Measurements from ENCODE around the gene CAMK2D.
A peak's percentile ranks its signal among the peaks of the same experiment; 100 is the strongest.
"Not testable (repeated sequence)": the region's sequence is repeated elsewhere in the genome, so short reads cannot be mapped to it uniquely, and the experiment has no call there.

The CAMK2D gene

DNA sequence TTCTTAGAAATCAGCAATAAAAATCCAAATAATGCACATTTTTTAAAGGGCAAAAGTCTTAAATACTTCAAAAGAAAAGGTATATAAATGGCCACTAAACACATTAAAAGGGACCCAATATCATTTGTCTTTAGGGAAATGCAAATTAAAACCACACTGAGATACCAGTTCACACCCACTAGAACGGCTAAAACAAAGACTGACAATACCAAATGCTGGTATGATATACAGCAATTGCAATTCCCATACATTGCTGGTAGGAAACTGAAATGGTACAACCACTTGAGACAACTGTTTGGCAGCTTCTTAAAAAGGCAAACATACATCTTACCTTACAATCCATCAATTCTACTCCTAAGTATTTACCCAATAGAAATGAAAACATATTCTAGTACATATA, 33.7 kb downstream of the CAMK2D start:
- no peak for DNase-seq

DNA sequence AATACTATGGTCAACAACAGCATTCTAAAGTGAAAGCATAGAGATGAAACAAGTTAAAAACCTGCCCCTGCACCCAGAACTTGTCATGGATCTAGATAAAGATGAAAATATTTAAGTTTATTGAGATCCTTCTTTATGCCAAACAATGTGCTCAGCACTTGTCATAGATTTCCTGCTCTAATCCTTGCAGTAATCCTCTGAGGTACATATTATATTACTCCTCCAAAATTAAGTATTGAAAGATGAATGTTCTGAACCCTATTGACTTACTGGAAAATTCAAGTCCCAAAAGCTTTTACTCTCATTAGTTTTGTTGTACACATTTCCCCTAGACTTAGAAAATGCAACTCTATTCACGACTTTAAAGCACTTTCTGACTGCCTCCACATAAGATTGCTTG, 35.6 kb downstream of the CAMK2D start:
- DNase-seq: no peak

DNA sequence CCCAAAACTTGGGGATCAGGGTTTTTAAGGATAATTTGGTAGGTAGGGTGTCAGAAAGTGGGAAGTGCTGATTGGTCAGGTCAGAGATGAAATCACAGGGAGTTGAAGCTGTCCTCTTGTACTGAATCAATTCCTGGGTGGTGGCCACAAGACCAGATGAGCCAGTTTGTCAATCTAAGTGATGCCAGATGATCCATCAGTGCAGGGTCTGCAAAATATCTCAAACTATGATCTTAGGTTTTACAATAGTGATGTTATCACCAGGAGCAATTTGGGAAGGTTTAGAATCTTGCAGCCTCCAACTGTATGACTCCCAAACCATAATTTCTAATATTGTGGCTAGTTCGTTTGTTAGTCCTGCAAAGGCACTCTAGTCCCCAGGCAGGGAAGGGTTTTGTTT, 43.3 kb downstream of the CAMK2D start:
- no peak for DNase-seq

DNA sequence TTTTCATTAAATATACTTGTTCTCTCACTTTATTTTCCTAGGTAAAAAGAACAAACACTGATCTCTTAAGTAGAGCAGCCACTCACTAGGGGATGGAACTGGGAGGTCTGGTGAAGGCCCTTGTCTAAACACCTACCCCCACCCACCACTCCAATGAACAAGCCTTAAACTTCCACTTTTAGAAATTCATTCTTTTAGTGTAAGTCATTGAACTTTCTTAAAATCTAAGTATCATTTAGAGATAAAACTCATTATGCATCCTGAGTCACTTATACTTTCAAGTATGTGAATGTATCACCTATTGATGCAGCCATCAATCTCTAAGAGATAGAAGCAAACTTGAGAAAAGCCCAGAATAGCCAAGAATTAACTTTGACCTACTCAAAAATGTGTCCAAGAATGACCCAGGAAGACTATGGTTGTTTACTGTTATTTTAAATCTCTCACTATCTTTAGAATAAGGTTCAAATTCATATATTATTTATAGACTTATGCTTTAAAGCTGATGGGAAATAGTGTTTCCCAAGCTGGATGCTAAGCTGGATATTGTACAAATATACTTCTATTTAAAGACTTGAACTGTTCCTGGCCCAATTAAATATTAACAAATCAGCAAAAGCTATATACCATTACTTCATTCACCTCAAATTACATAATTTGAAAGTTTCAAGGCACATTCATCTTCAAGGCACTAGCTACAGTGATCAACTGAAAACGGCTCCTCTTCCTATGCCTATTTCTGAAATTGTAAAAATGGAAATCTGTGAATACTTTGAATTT, 49.5 kb downstream of the CAMK2D start:
- DNase-seq: no peak

DNA sequence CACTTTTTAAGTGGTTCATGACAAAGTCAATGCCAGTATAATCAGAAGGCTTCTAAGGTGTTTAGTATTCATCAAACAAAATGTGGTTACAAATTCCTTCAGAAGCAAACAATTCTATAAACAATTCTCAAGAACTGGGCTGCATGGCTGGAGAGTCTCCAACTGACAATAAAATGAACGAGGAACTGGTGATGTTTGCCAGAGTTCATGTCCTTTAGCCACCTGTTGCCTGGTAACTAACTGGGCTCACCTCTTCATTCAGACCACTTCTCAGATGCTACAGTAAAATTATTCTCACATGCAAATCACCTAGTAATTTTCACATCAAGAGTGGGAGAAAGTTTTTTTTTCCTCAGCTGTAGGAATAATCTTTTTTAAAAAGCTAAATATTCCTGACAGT, 53.3 kb downstream of the CAMK2D start:
- peak; percentile 7 for DNase-seq

DNA sequence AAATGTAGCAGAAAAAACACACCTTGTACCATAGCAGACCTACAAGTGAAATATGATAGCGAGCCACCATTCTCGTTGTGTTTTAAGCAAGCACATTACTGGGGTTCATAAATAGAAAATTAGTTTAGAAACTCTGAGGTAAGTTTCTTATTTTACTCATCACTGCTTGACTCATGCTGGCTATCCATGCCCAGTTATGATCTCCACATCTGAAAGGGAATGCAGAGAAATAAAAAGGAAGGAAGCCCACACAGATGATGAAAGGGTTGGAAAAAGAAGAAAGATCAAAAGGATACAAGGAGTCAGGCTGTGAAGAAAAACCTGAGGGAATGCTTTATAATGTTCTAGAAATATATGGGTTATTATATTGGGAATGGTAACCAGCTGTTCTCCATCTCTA, 54.5 kb downstream of the CAMK2D start:
- no peak for DNase-seq

DNA sequence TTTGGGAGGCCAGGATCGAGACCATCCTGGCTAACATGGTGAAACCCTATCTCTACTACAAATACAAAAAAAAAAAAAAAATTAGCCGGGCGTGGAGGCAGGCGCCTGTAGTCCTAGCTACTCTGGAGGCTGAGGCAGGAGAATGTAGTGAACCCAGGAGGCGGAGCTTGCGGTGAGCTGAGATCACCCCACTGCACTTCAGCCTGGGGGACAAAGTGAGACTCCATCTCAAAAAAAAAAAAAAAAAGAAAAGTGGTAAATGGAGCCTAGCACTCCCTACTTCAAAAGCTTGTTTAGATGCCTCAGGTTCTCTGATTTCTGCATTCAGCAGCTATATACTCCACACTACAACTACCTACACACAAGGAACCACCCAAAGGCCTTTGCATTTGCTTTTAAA, 56.4 kb downstream of the CAMK2D start:
- not testable (repeated sequence) for DNase-seq

DNA sequence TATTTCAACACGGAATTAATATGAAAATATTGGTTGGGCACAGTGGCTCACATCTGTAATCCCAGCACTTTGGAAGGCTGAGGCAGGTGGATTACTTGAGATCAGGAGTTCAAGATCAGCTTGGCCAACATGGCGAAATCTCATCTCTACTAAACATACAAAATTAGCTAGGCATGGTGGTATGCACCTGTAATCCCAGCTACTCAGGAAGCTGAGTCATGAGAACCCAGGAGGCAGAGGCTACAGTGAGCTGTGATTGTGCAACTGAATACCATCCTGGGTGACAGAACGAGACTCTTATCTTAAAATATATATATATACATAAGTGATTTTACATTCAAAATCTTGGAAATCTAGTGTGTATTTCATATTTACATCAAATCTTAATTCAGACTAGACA, 58.9 kb downstream of the CAMK2D start:
- DNase-seq: not testable (repeated sequence)

DNA sequence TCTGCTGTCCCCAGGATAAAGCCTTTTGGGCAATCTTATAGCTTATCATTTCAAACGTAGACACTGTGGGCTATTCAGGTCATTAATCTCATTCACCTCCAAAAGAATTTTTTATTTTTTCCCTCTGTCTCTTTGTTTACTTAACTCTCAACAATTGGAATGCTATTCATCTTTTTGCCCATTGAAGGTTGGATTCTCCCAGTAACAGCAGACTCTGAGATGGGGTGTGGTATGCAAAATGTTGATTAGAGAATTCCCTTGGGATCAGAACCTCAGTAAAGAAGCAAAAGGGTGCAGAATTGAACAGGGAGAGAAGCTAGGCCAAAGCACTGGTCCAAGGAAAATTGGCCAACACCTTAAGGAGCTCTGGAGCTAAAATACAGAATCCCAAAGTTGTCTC, 60.4 kb downstream of the CAMK2D start:
- peak; percentile 6 for DNase-seq

DNA sequence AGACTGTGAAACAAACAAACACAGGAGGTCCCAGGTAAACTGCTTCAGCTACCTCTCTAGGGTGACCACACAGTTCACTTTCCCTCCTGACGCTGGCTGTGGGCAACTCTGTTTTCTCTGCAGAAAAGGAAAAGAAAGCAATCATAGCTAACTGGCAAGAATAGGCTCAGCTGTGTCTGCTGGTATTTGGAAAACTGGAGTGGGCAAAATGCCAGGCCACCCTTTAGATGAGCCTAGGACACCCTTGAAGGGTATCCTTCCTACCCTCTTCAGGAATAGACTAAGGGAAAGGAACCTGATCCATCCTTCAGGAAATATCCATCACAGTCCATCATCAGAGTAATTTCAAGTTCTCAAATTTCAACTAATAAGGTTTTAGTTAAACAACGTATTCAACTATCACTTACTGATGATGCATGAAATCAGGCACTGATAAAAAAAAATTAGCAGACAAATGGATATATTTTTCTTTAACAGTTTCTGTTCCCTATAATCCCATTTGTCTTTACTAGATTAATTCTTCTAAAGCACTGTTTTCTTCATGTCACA, 60.9 kb downstream of the CAMK2D start:
- peak; percentile 17 for DNase-seq

DNA sequence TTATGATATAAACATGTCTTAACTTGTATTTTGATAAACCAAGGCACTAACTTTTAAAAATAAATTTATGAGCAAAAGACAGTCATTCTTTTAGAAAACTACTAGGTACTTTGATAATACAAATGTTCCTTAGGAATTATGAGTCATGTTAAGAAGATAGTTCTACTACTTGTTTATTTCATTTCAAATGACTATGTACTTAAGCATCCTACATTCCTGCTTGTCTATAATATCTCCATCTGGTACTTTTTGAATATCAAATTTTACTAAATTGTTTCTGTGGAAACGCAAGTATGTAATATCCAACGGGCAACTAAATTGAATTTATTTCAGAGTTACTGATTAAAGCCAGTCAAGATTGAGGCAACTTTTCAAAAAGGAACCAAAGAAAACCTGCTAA, 61.8 kb downstream of the CAMK2D start:
- no peak for DNase-seq

DNA sequence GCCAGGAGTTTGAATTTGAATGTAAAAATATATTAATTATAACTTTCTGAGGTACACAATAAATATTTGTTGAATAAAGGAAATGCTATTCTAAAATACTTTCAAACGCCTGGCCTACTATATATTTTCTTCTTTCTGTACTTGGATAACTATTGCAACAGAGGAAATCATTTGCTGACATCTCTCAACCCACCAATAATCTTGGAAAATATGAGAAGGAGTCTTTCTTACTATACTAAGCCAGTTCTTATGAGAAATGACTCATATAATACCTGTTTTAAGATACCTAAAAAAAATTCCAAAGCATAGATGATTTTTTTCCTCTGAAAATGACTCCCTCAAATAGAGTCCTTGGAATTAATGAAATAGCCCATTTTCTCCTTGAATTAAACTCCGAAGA, 64.1 kb downstream of the CAMK2D start:
- DNase-seq: no peak

DNA sequence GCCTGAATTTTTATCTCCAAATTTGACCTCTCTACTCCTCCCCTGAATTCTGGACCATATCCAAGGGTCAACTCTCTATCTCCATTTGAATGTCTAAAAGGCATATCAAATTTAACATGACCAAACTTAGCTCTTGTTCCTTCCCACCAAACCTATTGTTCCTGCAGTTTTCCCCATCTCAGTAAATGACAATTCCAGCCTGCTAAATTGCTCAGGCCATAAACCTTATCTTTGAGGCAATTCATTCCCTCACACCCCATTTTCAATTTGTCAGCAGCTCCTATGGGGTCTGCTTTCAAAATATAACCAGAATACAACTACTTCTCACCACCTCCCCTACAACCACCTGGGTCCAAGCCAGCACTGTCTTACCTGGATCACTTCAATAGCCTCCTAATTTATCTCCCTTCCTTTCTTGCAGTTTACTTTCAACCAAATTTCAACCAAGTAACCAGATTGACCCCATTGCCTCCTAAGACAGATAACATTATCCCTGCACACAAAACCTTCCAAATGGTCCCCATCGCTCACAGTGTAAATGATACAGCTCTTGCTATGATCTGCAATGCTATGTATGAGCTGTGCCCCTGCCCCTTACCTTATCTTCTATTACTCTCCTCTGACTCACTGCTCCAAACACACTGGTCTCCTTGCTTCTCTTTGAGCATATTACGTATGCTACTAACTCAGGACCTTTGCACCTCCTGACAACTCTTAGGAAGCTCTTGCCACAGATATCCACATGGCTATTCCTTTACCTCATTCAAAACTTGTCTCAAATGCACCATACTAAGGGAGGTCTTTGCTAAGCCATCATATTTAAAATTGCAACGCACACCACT, 66.0 kb downstream of the CAMK2D start:
- peak; percentile 9 for DNase-seq

DNA sequence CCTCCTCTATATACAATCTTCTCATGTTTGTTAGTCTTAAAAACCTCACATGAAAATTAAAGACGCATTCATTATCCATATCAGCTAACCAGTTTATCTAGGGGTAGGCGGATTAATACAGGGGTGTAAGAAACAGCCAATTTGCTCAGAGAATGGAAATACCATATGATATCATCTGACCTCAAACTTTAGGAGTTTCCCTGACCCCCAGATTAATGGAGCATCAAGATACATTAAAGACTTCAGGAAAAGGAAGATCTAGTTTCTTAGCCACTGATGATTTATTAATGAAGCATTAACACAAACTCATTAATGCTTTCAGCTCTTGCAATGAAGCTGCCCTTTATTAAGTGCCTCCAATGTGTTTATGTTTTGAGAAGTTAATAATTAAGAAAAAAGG, 67.5 kb downstream of the CAMK2D start:
- no peak for DNase-seq

DNA sequence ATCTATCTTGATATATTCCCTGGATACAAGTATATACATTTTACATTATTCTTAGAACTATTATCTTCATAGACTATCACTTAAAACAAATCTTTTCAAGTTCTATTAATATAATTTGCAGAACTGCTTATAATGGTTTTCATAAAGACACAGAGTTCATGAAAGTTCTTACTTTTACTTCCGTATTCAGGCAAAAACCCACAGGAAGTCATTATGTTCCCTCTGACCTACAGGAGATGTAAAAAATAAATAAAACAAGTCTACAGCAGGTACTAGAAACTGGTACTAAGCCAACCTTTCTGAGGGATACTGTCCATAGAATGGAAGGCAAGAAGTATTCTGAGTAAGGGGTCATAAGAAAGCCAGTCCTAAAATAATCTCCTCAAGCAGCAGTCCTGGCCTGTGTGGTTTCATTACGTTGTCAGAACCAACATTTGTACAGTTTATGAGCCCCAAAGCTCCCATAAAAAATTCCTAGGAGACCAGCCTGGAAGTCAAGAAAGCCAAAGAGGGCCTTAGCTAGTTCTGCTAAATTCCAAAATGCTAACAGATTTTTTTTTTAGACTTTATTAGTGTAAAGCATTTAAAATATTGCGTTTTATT, 68.6 kb downstream of the CAMK2D start:
- no peak for DNase-seq

DNA sequence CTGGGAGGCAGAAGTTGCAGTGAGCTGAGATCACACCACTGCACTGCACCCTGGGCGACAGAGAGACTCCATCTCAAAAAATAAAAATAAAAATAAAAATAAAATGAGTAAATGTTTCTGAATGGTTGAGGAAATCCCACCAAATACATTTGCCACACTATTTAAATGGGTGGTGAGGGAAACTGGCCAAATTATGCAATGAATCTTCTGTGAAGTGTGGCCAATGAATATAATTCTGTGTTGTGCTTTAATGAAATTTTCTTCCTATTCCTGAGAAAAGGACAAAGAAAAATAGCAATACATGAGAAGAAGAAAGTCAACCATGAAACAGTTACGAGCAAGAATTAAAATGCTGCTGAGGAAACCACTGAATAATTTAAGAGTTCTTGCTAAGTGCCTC, 69.9 kb downstream of the CAMK2D start:
- DNase-seq: no peak

DNA sequence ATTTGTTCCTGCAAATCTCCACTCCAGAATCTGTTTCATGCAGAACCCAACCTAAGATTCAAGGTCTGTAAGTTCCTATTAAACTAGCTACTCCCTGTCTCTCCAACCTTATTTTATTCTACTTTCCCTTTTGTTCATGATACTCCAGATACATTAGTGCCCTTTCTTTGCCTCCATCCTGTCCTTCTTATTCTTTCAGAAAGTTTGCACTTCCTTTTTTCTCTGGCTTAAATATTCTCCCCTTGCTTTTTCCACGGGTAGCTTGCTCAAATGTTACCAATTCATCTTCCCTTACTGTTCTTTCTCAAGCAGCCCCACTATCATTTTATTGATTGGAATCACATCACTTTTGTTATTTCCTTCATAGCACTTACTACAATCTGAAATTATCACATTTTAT, 72.1 kb downstream of the CAMK2D start:
- no peak for DNase-seq

DNA sequence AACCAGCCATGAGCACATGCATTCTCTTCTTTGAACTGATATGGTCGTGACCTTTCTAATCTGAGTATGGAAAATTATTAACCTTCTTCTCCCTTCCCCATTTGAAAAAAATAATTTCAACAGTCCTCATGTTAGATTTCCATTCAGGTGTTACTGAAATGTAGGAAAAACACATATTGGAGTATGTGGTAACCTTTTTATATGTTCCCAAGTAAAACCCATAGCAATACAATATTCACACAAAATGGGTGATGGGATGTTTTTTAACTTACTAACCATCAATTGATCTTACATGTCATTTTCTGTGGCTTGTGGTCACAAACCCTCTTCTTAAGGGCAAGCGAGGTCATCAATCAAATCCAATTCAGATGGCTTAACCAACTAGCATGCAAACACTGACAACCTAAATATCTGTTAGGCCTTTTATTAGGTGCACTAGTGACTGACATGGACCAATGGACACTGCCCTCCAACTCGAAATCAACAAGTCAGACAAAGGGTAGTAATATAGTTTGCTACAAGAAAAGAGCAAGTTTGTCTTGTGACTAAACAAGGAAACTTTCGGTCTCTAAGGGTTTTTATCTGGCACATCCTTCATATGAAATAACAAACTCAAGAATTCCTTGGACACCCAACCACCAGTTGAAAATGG, 74.3 kb downstream of the CAMK2D start:
- no peak for DNase-seq

DNA sequence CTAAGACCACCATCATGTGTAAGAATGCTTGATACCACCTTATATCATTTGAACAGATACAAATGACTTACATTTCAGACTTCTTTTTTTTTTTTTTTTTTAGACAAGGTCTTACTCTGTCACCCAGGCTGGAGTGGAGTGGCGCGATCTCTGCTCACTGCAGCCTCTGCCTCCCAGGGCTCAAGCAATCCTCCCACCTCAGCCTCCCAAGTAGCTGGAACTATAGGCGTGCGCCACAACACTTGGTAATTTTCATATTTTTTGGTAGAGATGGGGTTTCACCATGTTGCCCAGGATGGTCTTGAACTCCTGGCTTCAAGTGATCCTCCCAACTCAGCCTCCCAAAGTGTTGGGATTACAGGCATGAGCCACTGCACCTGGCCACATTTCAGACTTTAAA, 76.4 kb downstream of the CAMK2D start:
- not testable (repeated sequence) for DNase-seq

DNA sequence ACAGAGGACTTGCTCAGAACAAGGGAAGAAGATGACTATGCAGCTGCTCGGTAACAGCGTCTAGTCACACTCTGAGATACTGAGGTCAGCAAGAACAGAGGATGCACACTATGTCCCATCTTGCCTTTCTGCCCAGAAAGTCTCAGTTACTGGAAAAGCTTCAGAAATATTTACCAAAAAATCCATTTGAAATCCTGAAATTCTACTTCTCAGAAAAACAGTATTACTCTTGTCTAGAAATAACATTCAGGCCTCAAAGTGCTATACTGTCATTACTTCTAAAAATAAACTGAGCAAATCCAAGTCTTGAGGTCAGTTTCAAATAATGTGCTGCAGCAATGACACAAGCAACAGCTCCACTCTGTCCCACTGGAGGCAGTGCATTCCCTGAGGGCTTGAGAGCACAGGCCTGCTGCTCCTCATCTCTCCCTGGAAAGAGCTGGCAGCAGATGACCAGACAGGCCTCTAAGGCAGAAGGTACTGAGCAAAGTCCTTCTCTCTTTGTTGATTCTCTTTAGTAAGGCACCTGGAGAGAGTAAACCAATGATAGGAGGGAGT, 76.9 kb downstream of the CAMK2D start:
- DNase-seq: peak; percentile 41

DNA sequence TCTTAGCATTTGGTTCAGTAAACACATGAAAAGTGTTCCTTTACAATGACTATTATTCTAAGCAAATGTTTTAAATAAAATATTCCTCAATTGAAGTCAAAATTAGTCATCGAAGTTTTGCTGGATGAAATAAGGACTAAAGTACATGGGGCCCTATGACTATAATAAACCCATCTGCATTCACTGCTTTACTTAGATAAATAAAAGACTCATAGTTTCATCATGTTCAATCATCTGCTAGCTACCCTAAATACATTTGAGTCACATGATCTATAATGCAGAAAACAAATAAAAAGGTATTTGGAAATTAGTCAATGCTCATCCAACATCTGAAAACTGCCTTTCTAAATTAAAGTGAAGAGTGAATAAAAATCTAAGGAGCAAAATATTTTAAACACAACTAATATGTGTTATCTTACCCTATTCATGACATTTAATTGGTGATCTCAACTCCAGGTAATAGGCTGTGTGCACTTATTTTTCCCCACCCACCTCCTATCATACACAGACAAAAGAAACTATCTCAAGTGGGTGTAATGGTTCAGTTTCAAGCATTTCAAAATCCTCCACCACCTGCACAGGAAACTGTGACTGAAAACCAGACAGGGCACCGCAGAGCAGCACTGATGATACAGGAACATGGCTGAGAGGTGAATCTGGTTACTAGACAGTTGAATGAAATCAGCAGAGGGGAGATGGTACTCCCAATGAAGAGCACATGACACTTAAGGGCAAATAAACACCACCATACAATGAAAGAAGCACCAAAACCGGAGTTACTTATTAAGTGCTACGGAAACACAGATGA, 78.6 kb downstream of the CAMK2D start:
- peak; percentile 23 for DNase-seq

DNA sequence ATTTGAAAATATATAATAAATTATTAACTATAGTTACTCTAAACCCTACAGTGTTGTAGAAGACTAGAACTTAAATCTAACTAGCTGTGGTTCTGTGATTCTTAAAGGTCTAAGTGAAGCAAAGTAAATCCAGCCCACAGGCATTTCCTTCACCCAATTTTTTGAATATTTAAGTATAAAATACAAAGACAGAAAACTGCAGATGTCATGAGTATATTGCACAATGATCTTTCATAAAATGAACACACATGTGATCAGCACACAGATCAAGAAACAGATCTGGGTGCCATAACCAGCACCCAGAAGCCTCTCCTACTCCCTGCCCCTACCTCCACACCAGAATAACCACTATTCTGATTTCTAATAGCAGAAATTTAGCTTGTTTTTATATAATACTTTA, 82.9 kb downstream of the CAMK2D start:
- no peak for DNase-seq
